ENCODE measurements around the gene STEAP4. TPM values are rescaled to one million over a fixed set of nuclear protein-coding genes. Genes with fewer than 3 reads are reported as not detected.

Gene STEAP4
- total RNA-seq, 4 donors from 2014 or later: 47.9 to 318 (median 110) TPM

DNA sequence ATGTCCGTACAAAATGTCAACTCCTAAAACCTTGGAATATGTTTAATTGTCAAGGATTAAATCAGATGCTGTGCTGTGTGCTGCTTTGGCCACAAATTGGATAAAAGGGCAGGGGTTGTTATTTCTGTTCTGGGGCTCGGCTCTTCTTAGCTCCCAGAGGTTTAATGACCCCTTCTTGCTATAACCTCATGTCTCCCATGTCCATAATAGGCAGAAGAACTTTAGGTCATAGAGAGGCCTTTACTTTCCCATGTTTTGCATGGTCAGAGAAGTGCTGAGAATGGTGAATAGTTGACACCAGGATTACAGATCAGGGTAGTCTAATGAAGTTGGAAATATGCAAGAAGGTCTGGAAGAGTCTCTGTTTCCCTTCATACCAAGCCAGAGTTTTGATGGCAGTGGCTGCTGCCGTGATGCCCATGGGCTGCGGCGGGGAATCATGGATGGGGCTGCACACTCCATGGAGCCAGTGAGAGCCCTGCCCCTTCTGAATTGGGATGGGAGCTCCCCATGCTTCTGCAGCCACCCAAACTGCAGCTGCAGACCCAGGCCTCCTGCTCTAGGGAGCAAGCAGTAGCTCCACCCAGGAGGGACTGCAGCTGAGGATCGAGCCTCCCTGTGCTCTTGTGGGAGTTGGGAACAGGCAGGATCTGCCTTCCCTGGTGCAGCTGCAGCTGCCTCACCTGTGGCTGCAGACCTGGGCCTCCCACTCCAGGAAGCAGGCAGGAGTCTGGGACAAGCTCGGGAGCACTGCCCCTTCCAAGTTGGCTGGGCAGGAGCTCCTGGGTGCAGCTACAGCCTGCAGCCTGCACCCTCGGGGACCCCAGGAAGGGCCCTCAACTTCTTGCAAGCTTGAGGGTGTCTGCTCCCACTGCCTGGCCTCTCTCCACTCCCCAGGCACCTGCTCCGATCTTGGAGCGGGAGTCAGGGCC lies 23.1 kb upstream of the STEAP4 start:
- TF ChIP-seq, protein P1, sequence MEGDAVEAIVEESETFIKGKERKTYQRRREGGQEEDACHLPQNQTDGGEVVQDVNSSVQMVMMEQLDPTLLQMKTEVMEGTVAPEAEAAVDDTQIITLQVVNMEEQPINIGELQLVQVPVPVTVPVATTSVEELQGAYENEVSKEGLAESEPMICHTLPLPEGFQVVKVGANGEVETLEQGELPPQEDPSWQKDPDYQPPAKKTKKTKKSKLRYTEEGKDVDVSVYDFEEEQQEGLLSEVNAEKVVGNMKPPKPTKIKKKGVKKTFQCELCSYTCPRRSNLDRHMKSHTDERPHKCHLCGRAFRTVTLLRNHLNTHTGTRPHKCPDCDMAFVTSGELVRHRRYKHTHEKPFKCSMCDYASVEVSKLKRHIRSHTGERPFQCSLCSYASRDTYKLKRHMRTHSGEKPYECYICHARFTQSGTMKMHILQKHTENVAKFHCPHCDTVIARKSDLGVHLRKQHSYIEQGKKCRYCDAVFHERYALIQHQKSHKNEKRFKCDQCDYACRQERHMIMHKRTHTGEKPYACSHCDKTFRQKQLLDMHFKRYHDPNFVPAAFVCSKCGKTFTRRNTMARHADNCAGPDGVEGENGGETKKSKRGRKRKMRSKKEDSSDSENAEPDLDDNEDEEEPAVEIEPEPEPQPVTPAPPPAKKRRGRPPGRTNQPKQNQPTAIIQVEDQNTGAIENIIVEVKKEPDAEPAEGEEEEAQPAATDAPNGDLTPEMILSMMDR (IDR thresholded peaks at IDR 0.05): no peak
- ATAC-seq (ENCODE audit: low FRiP score) (no peak), DNase-seq (ENCODE audit: low spot score) (no peak)

DNA sequence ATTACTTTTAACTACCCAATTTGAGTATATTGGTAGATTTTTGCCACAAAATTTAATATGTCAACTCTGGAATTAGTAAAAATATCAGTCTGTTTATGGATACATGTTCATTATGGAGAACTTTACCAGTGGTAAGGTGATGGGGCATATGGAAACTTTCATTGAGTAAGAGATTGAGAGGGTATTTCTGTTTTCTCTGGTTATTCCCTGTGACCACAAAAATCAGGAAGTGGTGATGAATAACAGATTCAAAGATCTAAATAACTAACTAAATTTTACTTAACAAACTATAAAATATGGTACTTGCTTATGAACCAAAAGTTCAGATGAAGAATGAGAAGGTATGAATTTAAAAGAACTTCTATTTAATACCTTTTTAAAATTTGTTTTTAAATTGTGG lies 22.1 kb upstream of the STEAP4 start:
- DNase-seq (ENCODE audit: low spot score) (no peak), ATAC-seq (ENCODE audit: low FRiP score) (no peak)
- TF ChIP-seq, protein P1 (IDR thresholded peaks at IDR 0.05): no peak

DNA sequence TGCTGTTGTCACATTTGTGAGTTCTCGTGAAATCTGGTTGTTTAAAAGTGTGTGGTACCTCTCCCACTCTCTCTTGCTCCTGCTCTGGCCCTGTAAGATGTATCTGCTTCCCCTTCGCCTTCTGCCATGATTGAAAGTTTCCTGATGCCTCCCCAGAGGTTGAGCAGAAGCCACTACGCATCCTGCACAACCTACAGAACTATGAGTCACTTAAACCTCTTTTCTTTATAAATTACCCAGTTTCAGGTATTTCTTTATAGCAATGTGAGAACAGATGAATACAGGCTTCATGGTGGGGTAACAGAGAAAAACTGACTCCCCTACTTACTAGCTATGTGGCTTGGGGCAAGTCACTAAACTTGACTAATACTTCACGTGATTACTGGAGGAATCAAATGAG lies 18.0 kb upstream of the STEAP4 start:
- no peak for DNase-seq (ENCODE audit: low spot score)
- TF ChIP-seq, protein P1 (IDR thresholded peaks at IDR 0.05): no peak
- ATAC-seq (ENCODE audit: low FRiP score): no peak

DNA sequence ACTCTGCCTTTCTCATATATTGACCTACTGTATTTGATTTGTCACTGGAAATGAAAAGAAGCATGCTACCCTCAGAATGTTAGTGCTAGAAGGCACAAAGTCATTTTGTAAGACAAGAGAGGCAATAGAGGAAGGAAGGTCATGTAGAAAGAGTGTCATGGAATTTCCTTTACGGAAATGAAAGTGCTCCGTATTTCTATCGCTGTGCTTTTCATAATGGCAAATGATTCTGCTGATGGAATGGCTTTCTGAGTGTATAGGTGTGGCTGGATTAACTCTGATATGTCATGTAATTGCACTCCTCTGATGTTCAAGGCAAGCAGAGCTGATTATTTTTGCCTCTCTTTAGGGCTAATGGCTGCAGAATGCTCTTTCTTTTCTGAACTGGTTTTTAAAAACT lies 15.5 kb upstream of the STEAP4 start:
- DNase-seq (ENCODE audit: low spot score): no peak
- TF ChIP-seq, protein P1 (IDR thresholded peaks at IDR 0.05): no peak
- no peak for ATAC-seq (ENCODE audit: low FRiP score)

DNA sequence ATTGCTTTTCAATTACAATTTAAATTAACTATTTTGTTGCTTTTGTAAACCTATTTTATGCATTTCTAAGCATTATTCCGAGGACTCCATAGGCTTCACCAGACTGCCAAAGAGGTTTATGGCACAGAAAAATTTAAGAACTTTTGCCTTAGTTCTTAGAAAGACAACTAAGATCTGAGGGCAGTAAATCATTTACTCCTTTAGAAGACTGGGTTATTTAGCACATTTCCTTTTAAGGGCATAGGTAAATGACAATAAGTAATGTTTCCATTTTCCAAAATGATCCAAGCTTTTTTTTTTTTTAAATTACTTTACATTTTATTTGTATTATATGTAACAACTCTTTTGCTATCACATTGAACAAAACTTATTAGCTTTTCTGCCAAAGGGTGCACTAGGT lies 15.0 kb upstream of the STEAP4 start:
- no peak for DNase-seq (ENCODE audit: low spot score)
- ATAC-seq (ENCODE audit: low FRiP score): no peak
- TF ChIP-seq, protein P1 (IDR thresholded peaks at IDR 0.05): no peak

DNA sequence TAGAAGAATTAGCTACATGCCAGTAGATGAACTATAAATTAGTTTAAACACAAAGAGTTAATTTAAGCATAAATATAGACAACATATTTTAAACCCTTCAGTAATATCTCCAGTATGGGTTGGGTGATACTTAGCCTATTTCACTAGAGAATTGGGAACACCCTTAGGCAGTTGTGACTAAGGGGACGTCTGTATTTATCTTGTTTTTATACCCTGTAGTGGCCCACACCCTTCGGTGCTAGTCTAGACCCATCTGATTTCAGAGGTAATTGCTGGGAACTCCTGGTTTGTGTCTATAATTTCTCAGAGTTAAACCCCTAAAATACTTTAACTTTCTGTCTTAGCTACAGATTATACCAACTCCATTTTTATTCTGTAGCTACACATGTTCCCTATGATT lies 11.5 kb upstream of the STEAP4 start:
- ATAC-seq (ENCODE audit: low FRiP score) (no peak), DNase-seq (ENCODE audit: low spot score) (no peak)
- TF ChIP-seq, protein P1 (IDR thresholded peaks at IDR 0.05): no peak

DNA sequence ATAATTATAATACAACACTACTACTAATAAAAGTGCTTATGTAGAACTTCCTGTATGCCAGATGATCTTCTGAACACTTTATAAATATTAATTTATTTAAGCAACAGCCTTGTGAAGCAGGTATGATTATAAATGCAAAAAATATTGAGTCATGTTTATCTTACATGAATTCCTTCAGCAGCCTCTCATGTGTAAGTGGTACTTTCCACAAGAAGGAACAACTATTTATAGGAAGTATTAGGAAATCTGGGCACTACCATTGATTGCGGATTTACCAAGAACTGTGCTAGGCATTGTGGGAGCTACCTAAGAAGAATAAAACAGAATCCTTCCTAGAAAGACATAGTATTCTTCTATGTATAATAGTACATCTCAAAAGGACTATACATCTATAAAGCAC lies 10.7 kb upstream of the STEAP4 start:
- TF ChIP-seq, protein P1 (IDR thresholded peaks at IDR 0.05): no peak
- DNase-seq (ENCODE audit: low spot score) (no peak), ATAC-seq (ENCODE audit: low FRiP score) (no peak)

Measured in omental fat pad (tissue), 4 donors.